SK-N-MC (cell line): ENCODE data around the gene PHTF2.
A peak's percentile ranks its signal among the peaks of the same experiment; 100 is the strongest.

Source experiments
- EZH2 ChIP-seq: fragments of 200-600 bp; sonication (generic); IDR thresholded peaks from one replicate; pipeline ENCODE4 v1.6.1; 2017; ENCODE audit warnings: antibody characterized with exemption
- POLR2AphosphoS5 ChIP-seq: IDR thresholded peaks from 2 replicates; pipeline ENCODE4 v1.6.1; 2012; ENCODE audit warnings: mild to moderate bottlenecking, low read depth, low read length, borderline replicate concordance

DNA sequence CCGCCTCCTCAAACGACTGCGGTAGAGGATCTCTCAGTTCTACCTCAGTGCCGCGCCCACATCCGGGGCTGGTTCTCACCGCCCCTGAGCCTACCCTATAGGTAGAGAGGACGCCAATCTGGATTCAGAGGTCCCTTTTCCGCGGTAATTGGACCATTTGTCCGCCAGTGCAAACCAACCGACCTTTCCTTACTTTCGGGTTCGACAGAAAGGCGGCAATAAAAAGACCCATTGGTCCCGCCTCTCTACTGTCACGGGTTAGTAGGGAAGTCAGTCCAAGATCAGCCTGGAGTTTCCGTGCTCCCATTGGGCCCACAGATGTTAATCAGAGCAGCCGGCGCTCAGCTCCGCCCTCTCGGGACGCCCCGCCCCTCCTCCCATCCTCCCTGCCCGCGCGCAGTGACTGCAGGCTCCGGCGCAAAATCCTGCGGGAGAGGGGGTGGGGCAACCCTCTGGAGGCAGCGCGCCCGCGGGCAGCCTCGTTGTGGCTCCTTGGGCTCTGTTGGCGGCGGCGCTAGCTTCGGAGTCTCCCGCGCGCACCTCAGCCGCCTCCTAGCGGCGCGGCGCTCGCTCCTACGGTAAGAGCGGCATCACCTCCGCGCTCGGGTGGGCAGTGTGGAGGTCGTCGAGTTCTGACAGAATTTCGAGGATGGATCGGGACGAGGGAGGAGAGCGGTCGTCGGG, at the start of gene PHTF2, which contains the start of gene TMEM60:
- TF ChIP-seq EZH2: no peak
- peak; percentile 73 for TF ChIP-seq POLR2AphosphoS5
